Measurements from ENCODE around the gene HDHD2.

DNA sequence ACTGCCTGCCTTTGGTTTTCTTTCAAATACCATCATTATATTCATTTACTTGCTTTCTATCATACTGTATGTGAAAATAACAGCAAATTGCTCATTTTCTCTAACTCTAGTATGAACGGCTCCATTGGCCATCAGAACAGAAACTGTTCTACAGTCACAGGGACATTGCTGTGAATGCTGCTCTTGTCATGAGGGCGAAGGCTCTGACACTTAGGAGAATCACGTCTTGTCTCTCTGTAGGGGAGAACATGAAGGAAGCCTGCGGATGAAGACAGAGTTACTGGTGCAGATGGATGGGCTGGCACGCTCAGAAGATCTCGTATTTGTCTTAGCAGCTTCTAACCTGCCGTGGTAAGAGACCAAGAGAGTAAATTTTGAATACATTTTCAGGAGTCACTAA is 73.2 kb downstream of the HDHD2 start:
- TF ChIP-seq, protein P1, sequence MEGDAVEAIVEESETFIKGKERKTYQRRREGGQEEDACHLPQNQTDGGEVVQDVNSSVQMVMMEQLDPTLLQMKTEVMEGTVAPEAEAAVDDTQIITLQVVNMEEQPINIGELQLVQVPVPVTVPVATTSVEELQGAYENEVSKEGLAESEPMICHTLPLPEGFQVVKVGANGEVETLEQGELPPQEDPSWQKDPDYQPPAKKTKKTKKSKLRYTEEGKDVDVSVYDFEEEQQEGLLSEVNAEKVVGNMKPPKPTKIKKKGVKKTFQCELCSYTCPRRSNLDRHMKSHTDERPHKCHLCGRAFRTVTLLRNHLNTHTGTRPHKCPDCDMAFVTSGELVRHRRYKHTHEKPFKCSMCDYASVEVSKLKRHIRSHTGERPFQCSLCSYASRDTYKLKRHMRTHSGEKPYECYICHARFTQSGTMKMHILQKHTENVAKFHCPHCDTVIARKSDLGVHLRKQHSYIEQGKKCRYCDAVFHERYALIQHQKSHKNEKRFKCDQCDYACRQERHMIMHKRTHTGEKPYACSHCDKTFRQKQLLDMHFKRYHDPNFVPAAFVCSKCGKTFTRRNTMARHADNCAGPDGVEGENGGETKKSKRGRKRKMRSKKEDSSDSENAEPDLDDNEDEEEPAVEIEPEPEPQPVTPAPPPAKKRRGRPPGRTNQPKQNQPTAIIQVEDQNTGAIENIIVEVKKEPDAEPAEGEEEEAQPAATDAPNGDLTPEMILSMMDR (IDR thresholded peaks at IDR 0.05; ENCODE audit: low read length): no peak
- TF ChIP-seq EZH2 (optimal IDR thresholded peaks at IDR 0.05; ENCODE audit: low read depth, low read length): no peak

Measured in MM.1S (cell line).